GM19324 (cell line): ENCODE results near the gene PPM1H.

Experiments
- ATAC-seq: cut with Tn5 transposase; IDR thresholded peaks from one replicate; pipeline ENCODE4 v1.9.1; 2021; ENCODE audit warnings: mild to moderate bottlenecking, moderate library complexity; ENCODE audit not compliant: unreplicated experiment, low FRiP score

PPM1H gene

DNA sequence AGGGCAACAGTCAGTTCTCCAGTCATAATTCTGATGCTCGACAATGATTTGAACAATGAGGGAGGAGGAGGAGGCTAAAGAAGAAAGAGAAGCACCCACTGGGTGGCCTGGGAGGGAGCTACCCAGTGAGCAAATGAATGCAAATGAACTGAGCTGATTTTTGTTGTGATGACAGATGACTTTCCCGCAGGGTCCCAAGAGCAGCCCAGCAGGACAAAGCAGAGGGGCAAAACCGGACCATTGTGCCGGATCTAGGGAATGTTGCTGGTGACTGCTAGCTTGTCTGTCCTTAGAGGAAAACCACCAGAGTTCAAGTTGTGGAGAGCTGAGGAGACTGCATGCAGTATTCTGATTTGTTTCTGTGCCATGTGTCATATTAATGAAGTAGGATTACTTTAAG lies 305.5 kb downstream of the PPM1H start:
- no peak for ATAC-seq

DNA sequence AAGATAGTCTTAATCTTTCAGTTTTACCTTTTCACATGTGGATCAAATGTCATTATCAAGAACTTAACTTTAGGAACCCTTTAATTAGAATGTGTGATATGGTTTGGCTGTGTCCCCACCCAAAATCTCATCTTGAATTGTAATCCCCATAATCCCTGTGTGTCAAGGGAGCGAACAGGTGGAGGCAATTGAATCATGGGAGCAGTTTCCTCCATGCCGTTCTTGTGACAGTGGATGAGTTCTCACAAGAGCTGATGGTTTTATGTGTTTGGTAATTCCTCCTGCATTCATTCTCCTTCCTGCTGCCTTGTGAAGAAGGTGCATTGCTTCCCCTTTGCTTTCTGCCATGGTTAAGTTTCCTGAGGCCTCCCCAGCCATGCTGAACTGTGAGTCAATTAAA lies 307.8 kb downstream of the PPM1H start:
- ATAC-seq = no peak

DNA sequence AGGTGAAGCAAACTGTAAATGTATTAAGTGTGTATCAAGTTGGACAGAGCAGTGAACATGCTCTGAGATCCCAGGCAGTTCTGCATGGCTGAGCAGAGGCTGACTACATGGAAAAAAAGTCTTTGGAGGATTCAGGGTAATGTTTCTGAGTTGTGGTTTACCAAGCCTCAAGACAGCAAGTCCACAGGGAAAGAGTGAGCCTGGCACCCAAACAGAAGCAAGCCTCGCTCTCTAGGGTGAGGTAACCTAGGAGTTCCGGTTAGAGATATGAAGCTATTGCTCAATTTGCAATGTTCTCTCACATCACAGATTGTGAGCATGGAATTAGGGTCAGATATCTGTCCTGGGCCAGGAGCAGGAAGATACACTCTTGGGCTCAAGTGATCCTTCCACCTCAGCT lies 309.7 kb downstream of the PPM1H start:
- ATAC-seq = no peak

DNA sequence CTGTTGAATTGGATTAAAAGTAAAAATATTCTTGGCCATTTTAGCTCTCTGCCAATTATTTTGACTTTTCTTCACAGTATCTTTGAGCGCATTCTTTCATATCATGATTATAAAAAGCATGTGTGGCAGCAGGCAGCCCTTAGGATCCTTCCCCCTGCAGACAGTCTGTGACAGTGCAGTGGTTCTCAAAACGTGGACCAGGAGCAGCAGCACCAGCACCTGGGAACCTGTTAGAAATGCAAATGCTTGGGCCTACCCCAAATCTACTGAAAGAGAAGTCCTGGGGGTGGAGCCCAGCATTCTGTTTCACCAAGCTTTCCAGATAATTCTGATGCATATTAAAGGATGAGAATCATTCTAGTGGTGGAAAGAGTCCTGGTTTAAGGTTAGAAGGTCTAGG lies 312.8 kb downstream of the PPM1H start:
- ATAC-seq = no peak

DNA sequence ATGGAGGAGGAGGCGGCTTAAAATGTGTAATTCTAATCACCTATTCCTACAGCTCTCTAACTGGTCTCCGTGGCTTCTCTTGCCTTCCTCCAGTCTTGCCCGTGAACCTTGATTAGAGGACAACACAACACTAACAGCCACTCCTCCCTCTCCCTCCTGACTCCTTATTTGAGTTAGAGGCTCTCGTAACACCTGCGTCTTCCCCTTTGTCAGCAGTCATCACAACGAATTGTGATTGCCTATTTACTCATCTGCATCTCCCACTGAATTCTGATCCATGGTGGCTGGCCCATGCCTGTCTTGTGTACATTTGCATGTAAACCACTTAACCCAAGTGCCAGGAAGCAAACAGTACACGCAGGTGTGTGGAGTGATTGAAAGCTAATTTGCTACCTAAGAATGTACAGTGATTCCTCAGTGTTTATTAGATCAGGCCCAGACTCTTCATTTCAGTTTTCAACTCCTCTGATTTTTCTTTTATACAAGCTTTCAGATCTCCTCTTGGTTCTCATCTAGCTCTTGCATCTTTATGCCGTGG lies 313.8 kb downstream of the PPM1H start:
- ATAC-seq = no peak

DNA sequence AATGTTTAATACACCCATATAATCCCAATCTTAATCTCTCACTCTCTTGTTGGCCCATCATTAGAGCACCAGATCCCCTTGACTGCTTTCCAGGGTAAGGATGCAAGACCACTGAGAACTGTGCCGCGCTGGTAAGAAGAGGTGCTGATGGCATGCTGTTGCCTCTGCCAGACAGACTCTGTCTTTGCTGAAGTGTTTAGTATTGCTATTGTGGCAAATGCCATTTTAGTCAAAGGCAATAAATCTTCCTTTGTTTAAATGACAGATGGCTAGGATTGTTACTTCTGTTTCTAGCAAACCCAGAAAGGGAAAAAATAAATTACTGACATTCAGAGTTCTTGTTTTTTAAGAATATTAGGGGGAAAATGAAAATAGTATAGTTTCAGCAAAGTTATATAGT lies 316.0 kb downstream of the PPM1H start:
- no peak for ATAC-seq

DNA sequence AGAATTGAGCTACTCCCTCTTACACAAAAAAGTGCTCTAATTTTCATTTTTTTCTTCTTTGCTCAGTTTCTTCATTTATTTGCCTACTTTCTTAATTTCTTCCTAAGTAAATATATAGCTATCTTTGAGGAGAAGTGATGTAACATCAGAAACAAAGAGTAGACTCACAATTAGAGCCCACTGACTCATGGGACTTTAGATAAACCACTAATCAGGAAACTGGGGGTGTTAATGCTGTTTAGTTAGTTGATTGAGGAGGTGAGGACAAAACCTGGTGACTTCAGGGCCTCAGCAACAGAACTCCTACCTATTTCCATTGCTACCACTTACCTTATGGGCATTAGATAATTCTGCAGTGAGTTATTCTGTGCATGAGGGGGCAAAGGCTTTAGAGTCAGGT lies 316.6 kb downstream of the PPM1H start:
- ATAC-seq = no peak

DNA sequence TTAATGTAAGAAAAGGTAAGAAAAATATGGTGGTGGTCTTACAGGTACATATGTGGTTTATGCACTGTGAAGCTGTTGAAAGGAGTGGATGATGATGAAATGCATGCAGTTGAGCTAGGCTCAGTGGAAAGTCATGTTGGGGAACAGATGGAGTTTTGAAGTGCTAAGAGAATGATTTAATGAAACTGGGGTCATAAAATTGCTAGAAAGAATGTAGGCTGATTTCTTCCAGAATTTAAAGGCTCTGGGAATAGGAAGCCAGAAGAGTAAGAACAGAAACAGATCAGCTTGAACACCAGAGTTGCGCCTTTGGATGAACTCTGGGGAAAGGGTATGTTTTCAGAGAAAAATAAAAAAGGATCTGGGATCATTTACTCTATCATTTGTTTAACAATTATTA lies 321.9 kb downstream of the PPM1H start:
- ATAC-seq = no peak

DNA sequence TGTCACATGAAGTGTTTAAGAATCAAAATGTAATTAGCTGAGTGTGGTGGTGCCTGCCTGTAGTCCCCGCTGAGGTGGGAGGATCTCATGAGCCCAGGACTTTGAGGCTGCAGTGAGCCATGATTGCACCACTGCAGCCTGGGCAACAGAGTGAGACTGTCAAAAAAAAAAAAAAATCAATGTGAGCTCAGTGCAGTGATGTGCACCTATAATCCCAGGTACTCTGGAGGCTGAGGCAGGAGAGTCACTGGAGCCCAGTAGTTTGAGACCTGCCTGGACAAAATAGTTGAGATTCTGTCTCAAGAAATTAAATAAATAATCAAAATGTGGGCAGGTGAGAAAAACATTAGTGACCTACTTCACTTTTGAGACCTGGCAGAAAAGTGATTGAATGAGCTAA lies 328.3 kb downstream of the PPM1H start:
- ATAC-seq = no peak

DNA sequence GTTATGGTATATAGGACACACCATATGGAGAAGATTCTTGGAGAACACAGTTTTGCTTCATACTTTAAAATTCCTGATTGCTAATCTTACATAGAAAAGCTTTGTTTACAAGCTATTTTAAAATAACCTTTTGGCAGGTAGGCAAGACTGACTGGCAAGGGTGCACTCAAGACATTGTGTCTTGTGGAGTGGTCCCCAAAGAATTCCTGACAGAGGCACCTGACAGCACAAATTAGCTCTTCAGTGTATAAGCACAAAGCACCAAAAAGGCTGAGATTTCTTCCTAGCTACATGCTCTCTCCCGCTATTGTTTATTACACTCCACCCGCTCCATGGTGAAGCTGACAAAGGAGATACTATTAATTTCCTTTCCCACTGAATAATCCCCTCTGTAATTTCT lies 329.0 kb downstream of the PPM1H start:
- ATAC-seq = no peak

DNA sequence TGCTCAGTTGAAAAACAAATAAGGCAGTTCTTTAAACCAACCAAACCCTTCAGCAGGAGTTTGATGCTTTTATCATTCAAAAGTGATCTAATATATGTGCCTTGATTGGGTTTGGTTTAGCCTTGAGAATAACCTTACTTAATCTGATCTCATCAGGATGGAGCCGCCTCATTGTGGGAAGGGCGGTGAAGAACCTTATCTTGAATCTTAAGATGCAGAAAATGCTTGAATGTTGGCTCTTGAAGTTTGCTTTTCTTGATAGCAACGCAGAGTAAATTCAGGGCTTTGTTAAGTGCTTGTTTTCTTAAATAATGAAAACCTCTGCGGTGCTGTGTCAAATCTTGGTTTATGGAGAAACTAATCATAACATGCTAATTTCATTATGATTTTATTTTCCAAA lies 330.1 kb downstream of the PPM1H start:
- no peak for ATAC-seq

DNA sequence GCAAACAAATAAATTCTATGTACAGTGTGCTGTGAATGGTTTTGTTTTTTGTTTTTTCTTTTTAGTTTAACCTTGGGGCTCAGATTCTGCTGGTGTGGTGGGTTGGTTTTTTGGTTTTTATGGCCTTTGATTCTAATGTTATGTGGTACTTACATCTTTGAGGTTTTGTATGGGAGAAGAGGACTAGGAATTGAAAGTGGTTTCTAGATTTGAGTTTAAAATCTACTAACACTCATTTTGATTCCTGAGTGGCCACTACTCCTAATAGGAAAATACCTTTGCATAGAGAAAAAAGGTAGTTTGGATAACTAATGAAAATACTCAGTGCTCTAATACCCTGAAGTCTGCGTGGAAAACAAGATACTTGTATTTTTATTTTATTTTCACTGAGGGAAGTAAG lies 330.6 kb downstream of the PPM1H start:
- ATAC-seq = no peak

DNA sequence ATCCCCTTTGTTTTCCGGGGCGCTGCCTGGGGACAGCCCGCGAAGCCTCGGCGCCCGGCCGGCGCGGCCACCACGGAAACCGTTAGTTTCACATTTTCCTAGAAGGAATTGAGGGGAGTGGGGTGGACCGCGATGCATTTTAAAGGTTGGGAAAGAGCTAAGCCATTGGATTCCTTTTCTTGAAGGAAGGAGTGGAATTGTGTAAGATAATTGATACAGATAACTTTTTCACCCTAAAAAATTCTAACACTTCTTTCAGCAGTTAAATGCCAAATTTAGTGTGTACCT lies 331.2 kb downstream of the PPM1H start:
- ATAC-seq = no peak

DNA sequence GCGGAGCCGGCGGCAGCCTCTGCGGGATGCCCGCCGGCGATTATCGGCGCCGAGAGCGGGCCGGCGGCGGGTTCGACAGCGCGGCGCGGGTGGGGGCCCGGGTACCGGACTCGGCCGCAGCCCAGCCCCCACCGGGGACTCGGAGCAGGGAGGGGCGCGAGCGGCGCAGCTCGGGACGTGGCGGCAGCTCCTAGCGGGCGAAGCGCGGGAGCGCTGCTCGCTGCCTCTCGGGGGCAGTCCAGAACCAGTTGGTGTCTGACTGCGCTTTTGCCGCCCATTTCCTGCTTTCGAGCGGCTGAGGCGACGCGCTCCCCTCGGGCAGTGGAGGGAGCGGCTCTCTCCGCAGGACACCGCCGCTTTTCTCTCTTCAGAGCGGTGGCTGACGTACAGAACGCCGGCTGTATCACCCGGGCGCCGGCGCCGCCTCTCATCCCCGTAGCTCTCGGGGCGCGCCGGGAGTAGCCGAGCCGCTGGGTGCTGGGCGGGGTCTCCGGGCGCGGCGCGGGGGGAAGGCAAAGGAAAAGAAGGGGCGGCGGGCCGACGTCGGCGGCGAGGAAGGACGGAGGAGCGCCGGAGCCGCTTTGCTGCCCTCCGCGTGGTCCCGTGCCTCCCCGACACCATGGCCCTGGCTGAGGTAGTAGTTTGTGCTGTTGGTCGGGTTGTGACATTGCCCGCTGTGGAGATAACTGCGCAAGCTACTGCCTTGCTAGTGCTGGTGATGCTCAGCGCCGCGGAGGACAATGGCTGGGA lies 331.7 kb downstream of the PPM1H start:
- peak; percentile 79 for ATAC-seq

DNA sequence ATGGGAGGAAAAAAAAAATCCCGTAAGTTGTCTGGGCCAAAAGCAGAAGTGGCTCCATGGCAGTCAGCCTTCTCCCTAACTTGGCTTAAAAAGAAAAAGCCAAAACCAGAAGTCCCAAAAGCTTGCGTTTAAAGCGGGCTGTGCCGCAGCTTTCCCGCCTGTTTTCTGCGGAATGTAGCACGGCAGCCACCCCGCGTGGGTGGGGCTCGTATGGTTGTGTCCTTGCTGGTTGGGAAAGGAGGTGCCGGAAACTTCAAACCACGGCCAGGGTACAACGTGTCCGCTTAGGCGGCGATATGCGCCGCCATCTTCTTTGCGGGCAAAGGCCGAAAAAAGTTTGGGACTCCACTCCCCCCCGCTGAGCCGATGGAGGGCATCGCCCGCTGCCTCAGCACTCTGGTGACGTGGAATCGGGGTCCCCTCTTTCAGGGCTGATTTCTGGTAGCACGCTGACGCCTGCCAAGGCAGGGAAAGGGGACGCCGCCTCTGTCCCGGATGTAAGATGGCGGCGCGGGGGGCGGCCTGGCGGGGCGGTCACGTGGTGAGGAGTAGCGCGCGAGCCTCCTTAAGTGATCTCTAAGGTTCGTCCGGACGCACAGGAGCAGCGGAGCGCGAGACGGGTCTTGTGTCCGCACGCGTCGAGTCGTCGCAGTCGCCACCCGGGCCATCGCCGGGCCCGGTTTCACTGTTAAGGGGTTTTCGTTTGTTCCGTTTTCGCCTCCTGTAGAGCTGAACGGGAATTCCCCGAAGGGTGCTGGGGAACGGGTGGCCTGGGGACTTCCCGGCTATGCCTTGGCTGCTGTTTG lies 332.5 kb downstream of the PPM1H start:
- peak; percentile 68 for ATAC-seq

DNA sequence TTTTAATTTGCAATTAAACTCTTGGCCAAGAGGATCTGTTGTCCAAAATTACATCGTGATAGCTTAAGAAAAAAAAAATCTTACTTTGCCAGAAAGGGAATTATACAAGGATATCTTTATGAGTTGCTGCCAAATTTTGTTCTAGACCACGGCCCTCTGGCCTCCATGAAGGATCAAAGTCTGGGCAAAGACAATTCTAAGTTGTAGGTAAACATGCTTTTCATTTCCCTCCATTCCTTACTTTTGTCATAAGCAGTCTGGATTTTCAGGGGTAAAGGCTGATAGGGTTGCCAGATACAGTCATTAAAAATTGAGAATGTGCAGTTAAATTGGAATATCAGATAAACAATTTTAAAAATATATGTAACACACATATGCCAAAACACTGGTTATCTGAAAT lies 333.2 kb downstream of the PPM1H start:
- no peak for ATAC-seq

DNA sequence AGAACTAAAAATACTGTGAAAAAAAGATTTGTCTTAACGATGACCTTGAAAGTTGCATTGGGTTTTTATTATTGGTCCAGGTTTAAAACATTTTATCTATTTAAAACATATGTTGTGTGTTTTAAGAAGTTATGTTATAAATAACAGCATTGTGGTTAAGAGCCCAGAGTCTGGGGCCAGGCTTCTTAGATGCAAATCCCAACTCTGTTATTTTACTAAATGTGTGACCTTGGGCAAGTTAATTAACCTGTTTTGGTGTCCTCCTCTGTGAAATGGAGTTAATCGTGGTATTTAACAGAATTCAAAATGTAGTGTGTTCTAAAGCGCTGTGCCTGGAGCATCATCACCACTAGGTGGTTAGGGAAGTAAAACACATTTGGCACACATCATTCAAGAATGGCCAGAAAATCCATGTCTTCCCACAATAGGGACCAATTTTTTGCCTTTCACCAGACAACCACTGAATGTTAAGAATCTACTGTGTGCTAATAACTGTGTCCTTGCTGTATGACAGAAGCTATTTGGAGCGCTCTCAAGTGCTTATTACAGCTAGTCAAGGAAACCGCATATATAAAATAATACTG lies 335.0 kb downstream of the PPM1H start:
- no peak for ATAC-seq

DNA sequence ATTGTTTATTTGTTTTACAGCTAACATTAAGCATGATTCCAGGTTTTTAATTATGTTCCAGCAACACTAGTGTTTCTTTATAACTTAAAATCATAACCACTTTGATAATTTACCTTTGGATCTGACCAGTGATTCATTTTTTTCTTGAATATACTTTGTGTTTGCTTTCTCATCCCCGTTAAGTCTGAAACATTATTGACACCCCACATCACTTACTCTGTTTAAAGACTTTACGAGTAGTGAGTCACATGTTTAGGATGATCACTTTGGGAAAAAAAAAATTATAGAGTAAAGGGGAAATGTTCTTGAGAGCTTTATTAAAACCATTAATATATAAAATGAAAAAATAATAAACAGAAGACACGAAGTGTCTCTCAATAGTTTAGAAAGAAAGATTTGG lies 336.1 kb downstream of the PPM1H start:
- ATAC-seq = no peak

DNA sequence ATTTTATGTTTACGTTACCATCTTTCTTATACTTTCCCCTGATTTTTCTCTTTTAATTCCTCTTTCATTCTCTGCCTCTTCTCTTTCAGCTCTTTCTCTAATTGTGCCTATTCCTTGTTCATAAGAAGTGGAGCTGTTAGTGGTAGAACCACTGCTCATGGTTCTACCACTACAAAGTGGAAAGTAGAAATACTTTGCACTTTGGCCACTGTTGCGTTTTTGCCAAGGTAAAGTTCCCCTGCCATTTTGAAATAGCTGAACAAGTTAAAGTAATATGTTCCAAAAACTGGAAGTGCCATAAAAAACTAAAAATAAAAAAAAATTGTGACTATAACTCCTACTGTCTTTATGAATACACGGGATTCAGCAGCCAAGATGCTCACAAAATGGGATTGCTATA lies 337.7 kb downstream of the PPM1H start:
- no peak for ATAC-seq
